ENCODE results near the gene TAOK1.

Gene TAOK1

DNA sequence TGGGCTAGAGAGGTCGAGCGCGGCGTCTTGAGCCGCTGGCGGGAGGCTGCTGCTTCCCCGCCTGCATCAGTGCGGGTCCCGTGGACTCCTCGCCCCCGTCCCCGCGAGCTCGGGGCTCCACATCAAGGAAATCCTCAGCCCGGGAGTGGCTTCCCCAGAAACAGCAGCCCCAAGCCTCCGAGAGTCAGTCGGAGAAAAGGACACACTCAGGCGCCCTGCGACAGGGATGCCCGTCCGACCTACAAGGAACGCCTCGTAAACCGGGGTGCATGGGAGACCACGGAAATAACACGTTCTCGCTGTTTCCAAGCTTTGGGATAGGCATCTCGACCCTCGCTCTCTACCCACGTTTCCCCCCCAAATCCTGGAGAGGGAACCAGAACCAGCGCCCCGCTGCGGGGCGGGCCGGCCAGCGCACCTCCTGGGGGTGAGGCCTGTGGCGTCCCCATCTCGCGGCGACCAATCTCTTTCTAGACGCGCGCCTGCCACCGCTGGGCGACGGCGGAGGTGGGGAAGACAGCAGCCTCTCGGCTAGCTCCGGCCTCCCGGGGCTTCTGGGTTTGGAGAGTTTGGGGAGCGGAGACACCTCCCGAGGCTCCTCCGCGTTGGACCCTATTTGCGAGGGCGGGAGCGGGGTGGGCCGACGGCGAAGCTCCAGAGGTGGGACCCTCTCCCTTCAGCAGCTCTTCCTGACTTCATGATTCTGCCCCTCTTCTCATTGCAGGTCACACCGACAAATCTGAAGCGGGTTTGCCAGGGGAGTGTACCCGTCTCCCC is 177.6 kb downstream of the TAOK1 start:
- Histone ChIP-seq H3K27me3 (ENCODE audit: insufficient read depth, poor library complexity, severe bottlenecking) (no peaks in the 10 kb centered on the region), H3K27ac (replicated peaks) (peak overlapping the region; percentile 80), H3K4me3 (replicated peaks; ENCODE audit: insufficient read depth, low read length) (peak overlapping the region; percentile 76)
- DNase-seq (ENCODE audit: low read depth in 1 of 2, low spot score in 1 of 2) = peak in 1 of 2 experiments; percentile 82
- TF ChIP-seq CTCF (IDR thresholded peaks at IDR 0.05; ENCODE audit: insufficient read depth, low read length) (peak; percentile 24), GABPA (IDR thresholded peaks at IDR 0.05; ENCODE audit: low read depth) (no peak), POLR2AphosphoS5 (IDR thresholded peaks at IDR 0.05; ENCODE audit: low read depth) (no peak), SPI1 (IDR thresholded peaks at IDR 0.05; ENCODE audit: borderline replicate concordance, low read depth) (no peak), REST (IDR thresholded peaks at IDR 0.05; ENCODE audit: insufficient replicate concordance, low read depth) (no peak)

GRCh38 chr17:29568331-29569244 is 178.4 kb downstream of the TAOK1 start, which contains the start of gene TP53I13:
TSS of gene TP53I13 (plus strand) at chr17:29568701. CDS start at chr17:29568759, 58 bp downstream.
- peak within 1 kb of the TSS; percentile 80 for H3K27ac ChIP-seq (replicated peaks)
- H3K4me3 ChIP-seq (replicated peaks; ENCODE audit: insufficient read depth, low read length) = peak within 1 kb of the TSS; percentile 76
- no peaks in the 10 kb centered on the region for H3K27me3 ChIP-seq (ENCODE audit: insufficient read depth, poor library complexity, severe bottlenecking)
- DNase-seq (ENCODE audit: low read depth in 1 of 2, low spot score in 1 of 2) = peak; percentile 76 to 88
- peak; percentile 61; the same call in 1 of the 2 replicates for TF ChIP-seq POLR2AphosphoS5 (IDR thresholded peaks at IDR 0.05; ENCODE audit: low read depth)
- TF ChIP-seq CTCF (IDR thresholded peaks at IDR 0.05; ENCODE audit: insufficient read depth, low read length) = no peak
- no peak for TF ChIP-seq REST (IDR thresholded peaks at IDR 0.05; ENCODE audit: insufficient replicate concordance, low read depth)
- no peak for TF ChIP-seq GABPA (IDR thresholded peaks at IDR 0.05; ENCODE audit: low read depth)

GRCh38 chr17:29569245-29569950 is 179.2 kb downstream of the TAOK1 start:
- no peak for TF ChIP-seq GABPA (IDR thresholded peaks at IDR 0.05; ENCODE audit: low read depth)
- no peak for TF ChIP-seq CTCF (IDR thresholded peaks at IDR 0.05; ENCODE audit: insufficient read depth, low read length)
- TF ChIP-seq SPI1 (IDR thresholded peaks at IDR 0.05; ENCODE audit: borderline replicate concordance, low read depth) = no peak
- TF ChIP-seq REST (IDR thresholded peaks at IDR 0.05; ENCODE audit: insufficient replicate concordance, low read depth) = no peak
- TF ChIP-seq POLR2AphosphoS5 (IDR thresholded peaks at IDR 0.05; ENCODE audit: low read depth) = no peak
- no peak for DNase-seq (ENCODE audit: low read depth in 1 of 2, low spot score in 1 of 2)
- Histone ChIP-seq H3K27me3 (ENCODE audit: insufficient read depth, poor library complexity, severe bottlenecking) (no peaks in the 10 kb centered on the region), H3K4me3 (replicated peaks; ENCODE audit: insufficient read depth, low read length) (peak overlapping the region; percentile 76), H3K27ac (replicated peaks) (peak overlapping the region; percentile 72)

Measured in HL-60 (cell line).